Stimulated activated CD8-positive, alpha-beta memory T cell treated with anti-CD3 and anti-CD28 coated beads, Interleukin-7, amount 100 ng/mL, for 1 hour (primary cell): ENCODE measurements around the gene ANKRD52.
A peak's percentile ranks its signal among the peaks of the same experiment; 100 is the strongest.

Experiments
- DNase-seq, 2 donors: peaks; one replicate each; pipeline ENCODE4 v3.0.0-alpha.2; 2020; ENCODE audit warnings: low read depth in 2 of 2

Gene ANKRD52

GRCh38 chr12:56241424-56242303 lies 16.5 kb downstream of the ANKRD52 start:
- DNase-seq: no peak

DNA sequence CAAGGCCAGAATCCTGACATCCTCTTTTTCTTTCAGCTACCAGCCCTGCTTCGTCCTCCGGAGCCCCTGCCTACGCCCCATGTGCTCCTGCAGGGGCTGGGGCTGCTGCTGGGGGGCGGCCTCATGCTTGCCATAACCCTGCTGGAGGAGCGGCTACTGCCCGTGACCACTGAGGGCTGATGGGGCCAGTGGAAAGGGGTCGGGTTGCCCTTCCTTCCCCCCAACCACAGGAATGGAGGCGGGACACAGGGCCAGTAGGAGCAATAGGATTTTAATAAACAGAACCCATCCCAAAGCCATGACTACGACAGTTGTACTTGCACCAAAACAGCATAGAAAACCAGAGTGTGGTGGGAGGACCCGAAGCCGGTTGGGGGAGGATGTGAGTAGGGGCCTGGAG lies 20.6 kb downstream of the ANKRD52 start:
- DNase-seq: no peak

- no peak for DNase-seq
Observed at GRCh38 chr12:56236985-56237384, 21.2 kb downstream of the ANKRD52 start.

DNA sequence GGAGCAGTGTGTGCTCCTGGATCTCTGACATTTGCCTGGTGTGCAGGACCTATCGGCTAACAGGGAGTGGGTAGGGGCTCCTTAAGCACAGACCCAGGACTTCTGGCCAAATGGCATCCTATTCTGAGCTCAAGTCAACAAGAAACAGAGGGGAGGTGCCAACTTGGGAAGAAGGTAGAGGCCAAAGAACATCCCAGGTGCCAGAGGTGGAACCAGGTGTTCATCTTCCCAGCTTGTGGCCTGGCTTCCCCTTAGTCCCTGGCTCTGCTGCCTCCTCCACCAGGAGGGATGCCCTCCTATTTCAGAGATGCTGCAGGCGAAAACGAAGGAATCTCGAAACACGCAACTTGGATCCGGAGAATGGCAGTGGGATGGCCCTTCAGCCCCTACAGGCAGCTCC lies 22.1 kb downstream of the ANKRD52 start:
- DNase-seq: no peak

DNA sequence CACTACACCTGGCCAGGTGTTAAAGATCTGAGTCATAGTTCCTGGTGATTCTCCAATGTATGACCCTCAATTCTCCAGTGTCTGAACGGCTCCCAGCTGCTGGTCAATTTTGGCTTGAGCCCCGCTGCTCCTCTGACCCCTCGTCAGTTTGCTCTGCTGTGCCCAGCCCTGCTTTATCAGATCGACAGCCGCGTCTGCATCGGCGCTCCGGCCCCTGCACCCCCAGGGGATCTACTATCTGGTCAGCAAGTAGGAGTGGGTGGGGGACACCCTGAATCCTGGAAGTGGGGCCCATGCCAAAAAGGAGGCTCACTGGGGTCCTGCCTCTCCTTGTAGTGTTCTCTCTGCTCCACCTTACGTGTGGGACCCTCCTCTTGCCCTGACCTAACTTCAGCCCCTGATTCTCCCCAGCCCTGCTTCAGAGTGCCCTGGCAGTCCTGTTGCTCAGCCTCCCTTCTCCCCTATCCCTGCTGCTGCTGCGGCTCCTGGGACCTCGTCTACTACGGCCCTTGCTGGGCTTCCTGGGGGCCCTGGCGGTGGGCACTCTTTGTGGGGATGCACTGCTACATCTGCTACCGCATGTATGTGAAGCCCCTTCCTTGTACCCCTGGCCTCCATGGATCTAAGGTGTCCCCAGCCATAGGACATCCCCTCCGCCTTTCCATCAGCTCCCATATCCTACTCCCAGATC lies 23.3 kb downstream of the ANKRD52 start:
- DNase-seq: no peak

DNA sequence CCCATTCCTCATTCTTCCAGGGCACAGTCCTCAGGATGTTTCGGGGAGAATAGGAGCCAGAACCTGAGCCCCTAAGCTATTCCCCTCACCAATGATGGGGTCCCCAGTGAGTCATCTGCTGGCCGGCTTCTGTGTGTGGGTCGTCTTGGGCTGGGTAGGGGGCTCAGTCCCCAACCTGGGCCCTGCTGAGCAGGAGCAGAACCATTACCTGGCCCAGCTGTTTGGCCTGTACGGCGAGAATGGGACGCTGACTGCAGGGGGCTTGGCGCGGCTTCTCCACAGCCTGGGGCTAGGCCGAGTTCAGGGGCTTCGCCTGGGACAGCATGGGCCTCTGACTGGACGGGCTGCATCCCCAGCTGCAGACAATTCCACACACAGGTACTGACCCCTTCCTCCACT lies 27.0 kb downstream of the ANKRD52 start:
- no peak for DNase-seq

DNA sequence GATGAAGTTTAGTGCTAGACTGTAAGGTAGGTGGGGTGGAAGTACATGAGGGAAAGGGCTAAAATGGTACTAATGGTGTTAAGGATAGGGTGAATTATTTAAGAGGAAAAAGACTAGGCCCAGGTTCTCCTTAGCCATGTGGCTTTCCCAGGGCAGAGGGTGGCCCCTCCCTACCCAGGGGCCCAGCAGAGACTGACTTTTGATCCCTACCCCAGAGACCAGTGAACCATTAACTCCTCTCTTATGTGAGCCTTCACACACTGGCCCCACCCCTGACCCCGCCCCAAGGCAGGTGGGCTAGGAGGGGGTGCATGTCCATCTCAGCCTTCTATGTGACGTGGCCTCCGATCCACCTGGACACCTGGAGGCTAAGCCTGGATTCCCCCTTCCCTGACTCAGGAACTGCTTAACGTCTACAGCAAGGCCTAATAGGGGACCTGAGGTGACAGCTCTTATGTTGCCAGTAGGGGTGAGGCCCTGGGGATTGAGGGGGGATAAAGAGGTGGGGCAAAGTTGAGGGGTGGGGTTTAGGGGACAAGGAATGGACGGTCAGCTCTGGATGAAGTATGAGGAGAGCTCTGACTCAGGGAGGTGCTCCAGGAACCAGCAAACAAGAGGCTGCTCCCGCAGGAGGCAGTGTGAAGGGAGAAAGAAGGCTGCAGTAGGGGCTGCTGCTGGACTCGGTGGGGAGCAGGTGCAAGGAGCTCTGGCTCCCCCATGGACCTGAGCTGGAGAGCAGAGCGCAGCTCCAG lies 27.6 kb downstream of the ANKRD52 start:
- DNase-seq: no peak

DNA sequence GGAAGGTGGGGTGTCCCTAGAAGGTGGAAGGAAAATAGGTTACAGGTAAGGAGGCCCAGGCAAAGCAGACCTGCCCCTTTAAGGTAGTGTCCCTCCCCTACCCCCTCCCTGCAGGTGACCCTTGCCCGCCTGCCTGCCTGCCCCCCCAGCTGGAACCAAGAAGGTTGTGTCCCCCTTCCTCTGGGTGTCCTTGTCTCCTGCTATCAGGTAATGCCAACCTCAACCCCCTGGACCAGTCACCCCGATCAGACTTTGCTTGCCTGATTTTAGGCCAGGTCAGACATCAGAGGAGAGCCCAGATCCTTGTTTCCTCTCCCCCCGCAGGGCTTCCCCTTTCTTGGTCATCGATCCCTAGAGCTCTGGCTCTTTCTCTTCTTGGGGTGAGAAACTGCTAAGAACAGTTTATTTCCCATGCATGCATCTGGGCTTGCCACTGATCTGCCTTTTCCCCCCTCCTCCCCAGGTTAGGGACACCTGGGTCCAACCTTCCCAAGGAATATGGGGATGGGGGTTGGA lies 28.2 kb downstream of the ANKRD52 start, which contains the start of gene SLC39A5:
Gene SLC39A5, plus strand, starts transcription at position 136 of the 516 bp plus-strand sequence. CDS start 1,224 bp downstream, outside the sequence.
- DNase-seq: no peak

- DNase-seq: no peak
Observed at GRCh38 chr12:56229082-56229481, 29.1 kb downstream of the ANKRD52 start.

GRCh38 chr12:56224954-56225353 lies 33.2 kb downstream of the ANKRD52 start:
- DNase-seq: no peak

DNA sequence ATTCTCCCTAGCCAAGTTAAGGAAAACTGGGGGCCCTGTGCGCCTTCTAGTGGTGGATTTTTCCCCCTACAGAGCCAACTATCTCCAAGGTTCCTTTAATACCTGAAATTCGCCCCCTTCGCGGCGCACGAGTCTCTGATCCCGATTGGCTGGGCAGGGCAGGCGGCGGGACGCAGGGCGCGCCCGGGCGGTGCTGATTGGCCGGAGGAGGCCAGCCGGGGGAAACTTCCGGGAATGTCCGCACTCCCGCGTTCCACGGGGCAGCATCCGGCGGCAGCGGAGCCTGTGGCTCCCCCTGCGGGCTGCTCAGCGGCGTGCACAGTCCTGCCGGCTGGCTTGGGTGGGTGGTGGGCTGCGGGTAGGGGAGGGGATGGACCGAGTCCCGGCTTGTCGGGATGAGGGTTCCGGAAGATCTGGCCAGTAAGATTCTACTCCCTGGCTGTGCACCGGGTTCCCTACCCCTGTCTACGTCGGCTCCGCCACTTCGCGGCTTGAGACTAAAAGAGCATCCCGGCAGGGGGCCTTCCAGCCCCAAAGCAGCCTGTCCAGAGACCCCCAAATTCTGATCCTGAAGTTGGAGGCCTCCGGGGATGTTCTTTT lies 34.0 kb downstream of the ANKRD52 start, which contains the start of gene NABP2:
Gene NABP2, plus strand, starts transcription at position 241 of the 600 bp plus-strand sequence. CDS start 515 bp downstream, outside the sequence.
- DNase-seq: peak; percentile 78 to 80

DNA sequence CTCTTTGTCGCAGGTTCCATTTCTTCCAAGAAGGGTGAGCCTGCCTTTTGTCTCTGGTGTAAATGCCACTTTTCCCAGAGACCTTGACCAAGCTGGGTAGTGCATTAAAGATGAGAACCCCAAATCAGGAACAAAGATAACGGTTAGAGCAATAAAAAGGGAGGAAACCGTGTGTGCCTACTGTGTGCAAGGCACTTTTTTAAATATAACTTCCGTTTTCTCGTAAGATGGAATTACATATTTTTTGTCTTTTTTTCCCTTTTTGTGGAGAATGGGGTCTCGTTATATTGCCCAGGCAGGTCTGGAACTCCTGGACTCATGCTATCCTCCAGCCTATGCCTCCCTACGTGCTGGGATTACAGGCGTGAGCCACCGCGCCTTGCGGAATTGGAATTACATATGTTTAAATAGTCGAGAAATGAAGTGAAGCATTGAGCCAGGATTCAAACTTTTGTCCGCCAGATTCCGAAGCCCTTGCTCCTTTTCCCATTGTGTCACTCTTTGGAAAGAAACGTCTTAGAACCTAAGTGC lies 34.5 kb downstream of the ANKRD52 start:
- DNase-seq: no peak

DNA sequence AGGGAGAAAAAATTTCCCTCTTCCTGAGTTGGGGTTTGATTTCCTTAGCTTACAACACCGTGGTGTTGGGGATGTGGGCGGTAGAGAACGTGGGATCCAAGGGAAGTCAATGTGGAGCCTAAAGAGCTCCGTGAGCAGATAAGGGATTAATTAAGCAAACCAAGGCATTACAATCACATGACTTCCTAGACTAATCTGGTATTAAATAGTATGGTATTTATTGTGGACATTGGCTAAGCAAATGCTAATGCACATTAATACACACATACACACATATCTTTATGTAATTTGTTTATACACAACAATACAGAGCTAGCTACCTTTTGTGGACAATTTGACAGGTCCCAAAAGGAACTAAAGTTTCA lies 35.7 kb downstream of the ANKRD52 start:
- no peak for DNase-seq

DNA sequence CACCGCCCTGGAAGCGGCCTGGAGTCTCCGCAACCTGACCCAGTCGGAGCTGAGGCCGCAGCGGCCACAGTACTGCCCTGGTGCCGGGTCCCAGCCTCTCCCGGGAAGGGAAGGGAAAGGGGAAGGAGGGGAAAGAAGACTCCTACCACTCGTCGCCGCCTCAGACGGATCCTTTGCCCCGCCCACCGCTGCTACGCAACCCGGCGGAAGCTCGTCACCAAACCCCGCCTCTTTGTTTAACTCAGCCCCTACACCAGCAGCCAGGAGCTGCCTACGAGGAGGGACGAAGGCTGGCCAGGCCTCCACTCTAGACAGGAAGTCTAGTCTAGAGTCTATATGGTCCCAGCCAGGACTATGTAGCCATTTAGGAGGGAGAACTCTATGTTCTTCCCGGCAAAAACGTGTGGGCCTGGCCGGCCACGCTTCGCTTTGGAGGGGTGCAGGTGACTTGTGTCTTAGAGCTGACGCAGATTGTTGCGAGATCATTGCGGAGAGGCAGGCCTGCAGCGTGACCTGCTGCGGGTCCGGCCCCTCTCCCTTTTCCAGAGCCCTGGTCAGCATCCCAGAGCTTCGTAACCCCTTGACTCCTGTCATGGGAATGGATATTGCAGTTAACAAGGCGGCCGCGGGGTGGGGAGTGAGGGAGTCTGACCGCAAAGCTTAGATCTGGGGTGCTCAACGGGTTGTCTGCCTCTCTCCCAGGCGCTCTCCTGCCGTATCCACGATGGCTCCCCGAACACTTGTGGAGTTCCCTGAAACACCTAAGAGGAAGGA lies 36.2 kb downstream of the ANKRD52 start, which contains the start of gene RNF41:
Gene RNF41, minus strand, starts transcription at position 166 of the 774 bp plus-strand sequence. CDS start 7,875 bp downstream, outside the sequence.
- peak; percentile 87 for DNase-seq

DNA sequence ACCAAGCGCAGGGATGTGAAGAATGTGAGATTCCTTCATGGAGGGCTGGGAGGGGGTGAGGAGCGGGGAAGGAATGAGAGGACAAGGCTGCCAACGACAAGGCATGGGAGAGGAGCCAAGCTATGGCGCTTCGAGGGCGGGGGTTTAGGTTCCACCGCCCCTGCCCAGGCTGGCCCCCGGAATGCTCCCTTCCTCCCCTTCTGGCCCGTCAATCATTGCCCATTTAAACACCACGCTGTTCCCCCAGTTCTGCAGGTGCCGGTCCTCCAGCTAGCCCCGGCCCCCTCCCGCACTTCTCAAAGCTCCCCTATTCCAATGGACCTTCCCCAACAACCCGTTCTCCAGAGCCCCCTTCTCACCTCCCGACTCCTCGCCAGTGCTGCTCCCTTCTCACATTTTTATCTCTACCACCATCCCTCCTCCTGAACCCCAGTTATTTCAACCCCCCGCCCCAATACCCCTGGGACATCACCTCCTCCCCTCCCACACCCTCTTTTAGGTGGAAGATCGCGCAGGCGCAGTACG lies 36.9 kb downstream of the ANKRD52 start:
- no peak for DNase-seq

DNA sequence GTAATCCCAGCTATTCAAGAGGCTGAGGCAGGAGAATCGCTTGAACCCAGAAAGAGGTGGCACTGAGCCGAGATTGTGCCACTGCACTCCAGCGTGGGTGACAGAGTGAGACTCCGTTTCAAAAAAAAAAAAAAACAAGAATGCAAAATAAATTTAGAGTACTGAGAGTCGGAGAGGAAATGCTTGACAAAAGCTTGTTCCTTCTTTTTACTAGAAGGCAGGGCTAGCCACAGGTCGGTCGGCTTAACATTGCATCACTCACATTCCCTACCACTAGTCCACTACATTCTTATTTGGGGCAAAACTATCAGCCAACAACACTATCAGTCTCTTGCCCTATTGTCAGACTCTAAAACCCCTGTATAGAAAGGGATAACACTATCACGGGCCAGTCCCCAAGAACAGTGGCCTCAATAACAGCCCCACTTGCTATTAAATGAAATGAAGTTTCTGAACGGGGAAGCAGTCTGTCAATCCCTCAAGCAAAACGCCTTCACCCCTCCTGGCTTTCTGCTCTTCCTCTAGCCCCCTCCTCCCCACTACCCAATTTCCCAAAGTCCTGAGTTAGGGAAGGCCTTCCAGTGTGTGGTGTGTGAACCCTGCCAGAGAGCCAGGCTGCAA lies 37.5 kb downstream of the ANKRD52 start:
- DNase-seq: no peak

GRCh38 chr12:56219840-56220239 lies 38.3 kb downstream of the ANKRD52 start:
- DNase-seq: no peak

DNA sequence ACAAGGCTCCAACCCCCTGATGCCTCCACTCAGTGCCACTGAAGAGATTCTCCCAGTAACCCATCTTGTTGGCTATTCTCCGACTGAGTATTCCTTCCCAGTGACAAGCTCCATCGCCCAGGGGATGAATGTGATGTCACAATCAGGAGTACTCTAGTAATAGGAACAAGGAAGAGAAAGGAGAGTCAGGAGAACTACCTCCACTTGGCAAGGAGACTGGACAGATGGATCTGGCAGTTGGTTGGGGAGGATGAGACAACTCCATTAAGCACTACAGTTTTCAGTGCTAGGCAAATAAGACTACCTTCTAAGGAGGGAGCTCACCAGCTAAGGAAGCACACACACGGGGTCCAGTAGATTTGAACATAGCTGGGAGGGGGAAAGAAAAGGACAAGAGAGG lies 41.7 kb downstream of the ANKRD52 start:
- DNase-seq: no peak

DNA sequence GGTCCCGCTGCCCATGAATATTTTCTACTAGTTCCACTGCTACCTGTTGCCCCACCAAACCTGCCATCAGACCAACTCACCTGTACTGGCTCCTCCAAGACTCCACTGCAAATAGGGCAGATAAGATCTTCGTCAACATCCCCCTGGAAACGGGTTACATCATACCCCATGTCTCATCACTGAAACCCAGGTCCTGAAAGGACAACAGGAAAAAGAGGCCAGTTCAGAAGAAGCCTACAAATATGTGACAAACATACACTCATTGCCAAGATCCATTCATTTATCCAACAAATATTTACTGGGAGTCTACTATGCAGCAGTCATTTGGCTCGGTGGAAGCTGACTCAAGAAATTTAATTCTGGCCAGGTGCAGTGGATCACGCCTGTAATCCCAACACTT lies 44.3 kb downstream of the ANKRD52 start:
- no peak for DNase-seq

- no peak for DNase-seq
Observed at GRCh38 chr12:56212361-56212760, 45.8 kb downstream of the ANKRD52 start.
